Tibial artery (tissue), 4 donors: ENCODE measurements around the gene ISCA1.

ENCODE experiments used
- DNase-seq, 2 donors: peaks; one replicate each; pipeline ENCODE4 v3.0.0-alpha.2; 2019
- H3K27ac ChIP-seq, 2 donors: fragments of 200-600 bp; sonication (generic) in 1 of 2; 1 replicate in 1 of 2; 2 replicates in 1 of 2; pipeline ENCODE4 v1.5.1; 2018 to 2019; ENCODE audit warnings: mild to moderate bottlenecking in 1 of 2
- H3K27me3 ChIP-seq, 2 donors: fragments of 200-600 bp; sonication (generic) in 1 of 2; one replicate each; pipeline versions ENCODE4 v1.5.1 to v1.6.0; 2016 to 2019
- H3K36me3 ChIP-seq, 3 donors: fragments of 200-600 bp; sonication (generic) in 2 of 3; one replicate each; pipeline ENCODE4 v1.5.1; 2016 to 2019; ENCODE audit warnings: mild to moderate bottlenecking in 2 of 3
- H3K4me1 ChIP-seq, 4 donors: fragments of 200-600 bp; sonication (generic) in 2 of 4; 1 replicate in 3 of 4; 2 replicates in 1 of 4; pipeline ENCODE4 v1.5.1; 2016 to 2019
- H3K4me3 ChIP-seq, 2 donors: fragments of 200-600 bp; sonication (generic) in 1 of 2; 1 replicate in 1 of 2; 2 replicates in 1 of 2; pipeline ENCODE4 v1.5.1; 2018 to 2019; ENCODE audit warnings: mild to moderate bottlenecking in 2 of 2
- H3K9me3 ChIP-seq, 3 donors: fragments of 200-600 bp; sonication (generic) in 1 of 3; one replicate each; pipeline ENCODE4 v1.5.1; 2016 to 2019
- CTCF ChIP-seq, 2 experiments: fragments of 200-600 bp in 1 of 2; fragments of 450-650 bp in 1 of 2; IDR thresholded peaks; one replicate each; pipeline ENCODE4 v1.5.1; 2017 to 2019; ENCODE audit warnings: antibody characterized with exemption in 2 of 2, mild to moderate bottlenecking in 1 of 2, moderate library complexity in 1 of 2
- intact Hi-C: fragments of 100-400 bp; cut with DNase I; formaldehyde crosslinking; loops from one replicate; pipeline ENCODE4 v1.15.0; 2023; ENCODE audit warnings: low total_unique reads

The ISCA1 gene

GRCh38 chr9:86324901-86325300 is 42.6 kb upstream of the ISCA1 start:
- Histone ChIP-seq H3K9me3 (no peaks in the 10 kb centered on the region), H3K27me3 (no peaks in the 10 kb centered on the region), H3K27ac (no peak overlapping the region), H3K4me3 (no peak overlapping the region), H3K36me3 (peaks cover 84 to 100% (median 85%) of the 10 kb centered on the region in 3 donors), H3K4me1 (peaks cover 0 to 7% (median 3%) of the 10 kb centered on the region in 4 donors)
- intact Hi-C loops, result no loop called here
- TF ChIP-seq CTCF (IDR thresholded peaks at IDR 0.05), result no peak
- no peak for DNase-seq

GRCh38 chr9:86324308-86324707 is 42.0 kb upstream of the ISCA1 start:
- no peak overlapping the region for H3K27ac ChIP-seq
- intact Hi-C loops, result no loop called here
- H3K9me3 ChIP-seq, result no peaks in the 10 kb centered on the region
- no peaks in the 10 kb centered on the region for H3K27me3 ChIP-seq
- H3K36me3 ChIP-seq, result peaks cover 85 to 98% (median 91%) of the 10 kb centered on the region in 3 donors
- no peak overlapping the region for H3K4me3 ChIP-seq
- peaks cover 0 to 7% (median 3%) of the 10 kb centered on the region in 4 donors for H3K4me1 ChIP-seq
- DNase-seq, result no peak
- no peak for TF ChIP-seq CTCF (IDR thresholded peaks at IDR 0.05)

GRCh38 chr9:86322973-86323644 is 40.8 kb upstream of the ISCA1 start:
- Histone ChIP-seq H3K27ac (no peak overlapping the region), H3K4me3 (no peak overlapping the region), H3K27me3 (no peaks in the 10 kb centered on the region), H3K9me3 (no peaks in the 10 kb centered on the region), H3K36me3 (peaks cover 90 to 97% (median 93%) of the 10 kb centered on the region in 3 donors), H3K4me1 (peaks cover 0 to 7% (median 3%) of the 10 kb centered on the region in 4 donors)
- no peak for DNase-seq
- intact Hi-C loops, result no loop called here
- no peak for TF ChIP-seq CTCF (IDR thresholded peaks at IDR 0.05)

- H3K27me3 ChIP-seq, result no peaks in the 10 kb centered on the region
- no peaks in the 10 kb centered on the region for H3K9me3 ChIP-seq
- peaks cover 82 to 96% (median 93%) of the 10 kb centered on the region in 3 donors for H3K36me3 ChIP-seq
- H3K4me1 ChIP-seq, result peaks cover 0 to 7% (median 3%) of the 10 kb centered on the region in 4 donors
- no peak for TF ChIP-seq CTCF (IDR thresholded peaks at IDR 0.05)
- H3K4me3 ChIP-seq, result no peak overlapping the region
- intact Hi-C loops, result no loop called here
- H3K27ac ChIP-seq, result no peak overlapping the region
- DNase-seq, result no peak
These were observed 39.0 kb upstream of the ISCA1 start for GRCh38 chr9:86321373-86321772.

- TF ChIP-seq CTCF (IDR thresholded peaks at IDR 0.05), result no peak
- intact Hi-C loops, result no loop called here
- peaks cover 75 to 96% (median 85%) of the 10 kb centered on the region in 3 donors for H3K36me3 ChIP-seq
These were observed 35.8 kb upstream of the ISCA1 start for GRCh38 chr9:86318187-86318586.

More at GRCh38 chr9:86318187-86318586, 35.8 kb upstream of the ISCA1 start:
- Histone ChIP-seq H3K27me3 (no peaks in the 10 kb centered on the region), H3K4me1 (peaks cover 0 to 7% (median 3%) of the 10 kb centered on the region in 4 donors), H3K27ac (no peak overlapping the region), H3K4me3 (no peak overlapping the region), H3K9me3 (no peaks in the 10 kb centered on the region)
- DNase-seq, result no peak
